T-helper 22 cell (primary cell): ENCODE results near the gene TMEM145.

ENCODE experiments used
- DNase-seq: peaks from one replicate; pipeline ENCODE4 v3.0.0-alpha.2; 2020; ENCODE audit warnings: low read depth

TMEM145 gene

DNA sequence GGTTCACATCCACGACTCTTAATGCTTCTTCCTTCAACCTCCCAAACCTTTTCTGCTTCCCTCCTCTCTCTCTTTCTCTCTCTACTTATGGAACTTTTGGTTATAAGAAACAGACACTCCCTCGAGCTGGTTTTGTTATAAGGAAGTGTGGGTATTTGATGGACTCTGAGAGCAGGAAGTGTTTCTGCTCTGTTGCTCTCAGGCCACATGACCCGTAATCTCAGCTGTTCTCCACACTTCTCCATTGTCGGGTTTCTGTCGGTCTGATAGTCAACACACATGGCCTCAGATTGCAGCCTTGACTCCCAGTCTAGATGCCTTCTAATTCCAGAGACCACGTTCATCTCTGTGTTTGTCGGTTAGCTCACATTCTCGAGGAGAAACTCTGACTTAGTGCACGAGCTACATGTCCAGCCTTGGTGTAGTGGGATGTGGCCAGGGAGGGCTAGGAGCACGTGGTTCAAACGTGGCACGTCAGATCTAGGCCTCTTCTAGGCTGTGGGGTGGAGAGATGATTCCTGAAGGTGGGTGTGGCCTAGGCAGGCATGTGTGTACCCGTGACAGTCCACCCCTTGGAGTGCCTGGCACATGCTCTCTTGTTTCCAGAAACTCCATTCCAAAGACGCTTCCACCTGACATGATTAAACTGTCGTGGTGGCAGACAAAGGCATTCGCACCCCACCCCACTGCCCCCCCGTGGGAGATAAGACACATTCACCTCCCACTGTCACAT lies 50.7 kb downstream of the TMEM145 start:
- no peak for DNase-seq

DNA sequence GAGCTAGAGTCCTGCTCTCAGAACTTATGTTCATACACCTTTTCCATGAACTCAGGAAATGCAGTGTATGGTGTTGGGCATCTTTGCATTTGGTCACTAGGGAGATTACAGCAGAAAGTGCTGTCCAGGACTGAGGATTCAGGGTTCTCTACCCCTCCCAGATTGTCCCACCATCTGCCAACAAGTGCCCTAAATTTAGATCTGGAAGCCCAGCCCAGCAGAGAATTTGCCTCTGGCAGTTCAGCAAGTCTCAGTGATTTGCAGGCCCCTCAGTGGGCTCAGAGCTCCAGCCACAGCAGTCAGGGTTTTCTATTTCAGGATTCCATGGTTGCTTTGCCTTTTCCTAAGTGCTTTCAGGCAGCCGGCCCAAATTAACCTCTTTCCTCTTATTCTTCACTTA lies 53.6 kb downstream of the TMEM145 start:
- no peak for DNase-seq

DNA sequence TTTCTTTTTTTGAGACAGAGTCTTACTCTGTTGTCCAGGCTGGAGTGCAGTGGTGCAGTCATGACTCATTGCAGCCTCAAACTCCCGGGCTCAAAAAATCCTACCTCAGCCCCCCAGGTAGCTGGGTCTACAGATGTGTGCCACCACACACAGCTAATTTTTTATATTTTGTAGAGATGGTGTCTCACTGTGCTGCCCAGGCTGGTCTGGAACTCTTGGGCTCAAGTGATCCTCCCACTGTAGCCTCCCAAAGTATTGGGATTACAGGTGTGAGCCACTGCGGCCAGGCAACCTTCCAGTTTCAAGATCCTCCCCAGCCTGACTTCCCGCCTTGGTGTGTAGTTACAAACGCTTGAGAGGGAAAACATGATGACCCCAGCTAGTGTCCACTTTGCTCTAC lies 54.8 kb downstream of the TMEM145 start:
- no peak for DNase-seq

DNA sequence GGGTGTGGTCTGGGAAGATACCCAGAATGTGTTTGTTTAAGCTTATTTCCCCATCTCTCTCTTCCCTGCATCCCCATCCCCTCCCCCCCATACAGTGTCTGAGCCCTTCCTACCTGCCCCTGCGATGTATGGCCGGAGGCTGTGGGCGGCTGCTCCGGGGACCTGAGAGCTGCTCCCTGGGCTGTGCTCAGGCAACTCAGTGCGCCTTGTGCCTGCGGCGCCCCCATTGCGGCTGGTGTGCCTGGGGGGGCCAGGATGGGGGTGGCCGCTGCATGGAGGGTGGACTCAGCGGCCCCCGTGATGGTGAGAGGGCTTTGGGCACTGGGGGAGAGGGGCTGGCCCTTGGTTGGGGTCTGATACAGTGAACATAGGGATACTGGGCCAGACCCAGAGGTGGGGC lies 55.3 kb downstream of the TMEM145 start:
- DNase-seq, result no peak

DNA sequence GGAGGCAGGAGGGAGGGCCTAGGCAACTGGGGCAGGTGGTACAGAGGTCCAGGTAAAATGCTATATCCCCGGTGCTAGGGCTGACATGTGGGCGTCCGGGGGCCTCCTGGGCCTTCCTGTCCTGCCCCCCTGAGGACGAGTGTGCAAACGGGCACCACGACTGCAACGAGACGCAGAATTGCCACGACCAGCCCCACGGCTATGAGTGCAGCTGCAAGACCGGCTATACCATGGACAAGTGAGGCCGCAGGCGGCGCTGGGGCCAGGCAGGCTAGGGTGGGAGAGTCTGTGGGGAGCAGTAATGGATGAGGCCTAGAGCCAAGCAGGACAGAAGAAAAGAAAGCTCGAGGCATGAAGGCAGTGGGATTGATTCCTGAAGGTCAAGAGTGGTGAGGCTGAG lies 55.7 kb downstream of the TMEM145 start:
- no peak for DNase-seq

DNA sequence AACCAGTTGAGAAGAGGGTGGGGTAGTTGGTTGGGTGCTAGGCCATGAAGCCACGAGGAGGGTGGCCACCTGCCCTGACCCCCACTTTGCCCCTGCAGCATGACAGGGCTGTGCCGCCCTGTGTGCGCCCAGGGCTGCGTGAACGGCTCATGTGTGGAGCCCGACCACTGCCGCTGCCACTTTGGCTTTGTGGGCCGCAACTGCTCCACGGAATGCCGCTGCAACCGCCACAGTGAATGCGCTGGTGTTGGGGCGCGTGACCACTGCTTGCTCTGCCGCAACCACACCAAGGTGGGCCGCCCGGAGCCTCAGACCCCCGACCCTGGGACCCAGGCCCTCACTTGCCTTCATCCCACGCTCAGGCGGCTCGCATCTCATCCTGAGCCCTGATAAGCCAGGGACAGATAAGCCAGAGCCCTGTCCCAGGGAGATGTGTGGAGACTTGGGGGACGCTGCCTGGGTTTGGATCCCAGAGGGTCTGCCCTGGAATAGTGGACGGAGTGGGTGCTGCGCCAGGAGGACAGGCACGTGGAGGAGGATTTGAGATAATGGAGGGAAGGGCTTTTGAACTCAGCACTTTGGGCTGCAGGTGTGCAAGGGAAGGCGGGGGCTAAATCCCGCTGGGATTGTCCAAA lies 56.4 kb downstream of the TMEM145 start:
- DNase-seq, result no peak

DNA sequence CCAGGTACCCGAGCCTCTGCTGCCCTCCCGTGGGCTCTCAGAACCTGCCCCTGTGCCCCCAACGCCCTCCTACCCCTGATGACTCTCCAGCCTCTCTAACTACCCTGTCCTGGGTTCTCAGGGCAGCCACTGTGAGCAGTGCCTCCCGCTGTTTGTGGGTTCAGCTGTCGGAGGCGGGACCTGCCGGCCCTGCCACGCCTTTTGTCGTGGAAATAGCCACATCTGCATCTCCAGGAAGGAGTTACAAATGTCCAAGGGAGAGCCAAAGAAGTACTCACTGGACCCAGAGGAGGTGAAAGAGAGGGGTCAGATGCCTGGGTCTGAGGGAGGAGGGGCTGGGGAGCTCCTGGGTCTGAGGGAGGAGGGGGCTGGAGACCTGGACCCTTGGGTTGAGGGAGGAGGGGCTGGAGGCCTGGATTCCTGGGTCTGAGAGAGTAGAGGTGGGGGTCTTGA lies 57.0 kb downstream of the TMEM145 start:
- no peak for DNase-seq

DNA sequence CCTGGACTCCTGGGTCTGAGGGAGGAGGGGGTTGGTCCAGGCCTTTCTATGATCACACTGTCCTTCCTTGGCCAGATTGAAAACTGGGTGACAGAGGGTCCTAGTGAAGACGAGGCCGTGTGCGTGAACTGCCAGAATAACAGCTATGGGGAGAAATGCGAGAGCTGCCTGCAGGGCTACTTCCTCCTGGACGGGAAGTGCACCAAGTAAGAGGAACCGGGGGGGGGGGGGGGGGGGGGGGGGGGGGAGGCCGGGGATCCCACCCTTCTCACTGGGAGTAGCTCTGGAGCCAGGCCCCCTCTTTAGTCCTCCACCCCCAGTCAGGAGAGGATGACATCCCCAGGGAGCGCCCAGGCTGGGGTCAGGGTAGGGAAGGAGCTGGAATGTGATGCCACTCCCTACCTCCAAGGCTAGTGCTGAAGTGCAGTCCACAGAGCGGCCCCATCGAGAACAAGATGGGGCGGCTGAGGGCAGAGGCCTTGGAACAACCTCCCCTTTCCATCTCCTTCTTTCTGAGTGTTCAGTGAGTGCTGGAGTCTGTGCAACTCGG lies 57.6 kb downstream of the TMEM145 start:
- no peak for DNase-seq
